Natural killer cell (primary cell): ENCODE data around the gene USH2A. TPM values are rescaled to one million over a fixed set of nuclear protein-coding genes. Genes with fewer than 3 reads are reported as not detected.

Source experiments
- ATAC-seq, 3 donors: fragments of 150-1000 bp in 2 of 3; fragments of 200-7000 bp in 1 of 3; cut with Tn5 transposase; 1 replicate in 1 of 3; 2 replicates in 2 of 3; pipeline ENCODE4 v1.10.0; 2021; ENCODE audit warnings: mild to moderate bottlenecking in 2 of 3, moderate library complexity in 2 of 3
- DNase-seq, 2 donors: peaks; one replicate each; pipeline versions ENCODE4 v3.0.0 to v3.0.0-alpha.2; 2013 to 2021; ENCODE audit warnings: mixed read lengths in 1 of 2
- H3K27ac ChIP-seq: one replicate; pipeline ENCODE4 v1.5.1; 2013; ENCODE audit warnings: mild to moderate bottlenecking, low read length
- H3K27me3 ChIP-seq: one replicate; pipeline ENCODE4 v1.6.1; 2013; ENCODE audit warnings: low read length; ENCODE audit not compliant: control insufficient read depth, insufficient read depth
- H3K36me3 ChIP-seq: one replicate; pipeline ENCODE4 v1.6.1; 2013; ENCODE audit warnings: low read length; ENCODE audit not compliant: control insufficient read depth, insufficient read depth
- H3K4me1 ChIP-seq: one replicate; pipeline ENCODE4 v1.6.1; 2013; ENCODE audit warnings: low read length; ENCODE audit not compliant: control insufficient read depth, insufficient read depth
- H3K4me3 ChIP-seq: one replicate; pipeline ENCODE4 v1.5.1; 2013; ENCODE audit warnings: low read length
- H3K9me3 ChIP-seq: one replicate; pipeline ENCODE4 v1.6.1; 2013; ENCODE audit warnings: low read length; ENCODE audit not compliant: control insufficient read depth, insufficient read depth
- H3K27ac Mint-ChIP-seq, 2 donors: one replicate each; pipeline ENCODE4 v1.8.0; 2022; ENCODE audit warnings: mild to moderate bottlenecking in 2 of 2, mixed read lengths in 2 of 2, moderate library complexity in 1 of 2
- H3K27me3 Mint-ChIP-seq, 2 donors: one replicate each; pipeline ENCODE4 v1.8.0; 2022; ENCODE audit warnings: low read depth in 2 of 2, mixed read lengths in 2 of 2
- H3K36me3 Mint-ChIP-seq: one replicate; pipeline ENCODE4 v1.8.0; 2022; ENCODE audit warnings: mixed read lengths
- H3K4me1 Mint-ChIP-seq, 2 donors: one replicate each; pipeline ENCODE4 v1.8.0; 2022; ENCODE audit warnings: mixed read lengths in 2 of 2
- H3K4me3 Mint-ChIP-seq: one replicate; pipeline ENCODE4 v1.8.0; 2022; ENCODE audit warnings: mild to moderate bottlenecking, moderate library complexity, mixed read lengths
- H3K9me3 Mint-ChIP-seq, 2 donors: one replicate each; pipeline ENCODE4 v1.8.0; 2022; ENCODE audit warnings: mixed read lengths in 2 of 2
- WGBS: methylation state at CpG from one replicate; pipeline ENCODE4 v1.1.7; 2013; ENCODE audit warnings: missing lambda C conversion rate; ENCODE audit not compliant: insufficient coverage; 5-methylcytosine and 5-hydroxymethylcytosine counted together
- intact Hi-C: fragments of 100-400 bp; cut with micrococcal nuclease; formaldehyde crosslinking; loops from one replicate; pipeline ENCODE4 v1.14.2; 2022
- total RNA-seq, 4 donors: library from RNA; stranded (reverse); fragments of 120-200 nt in 1 of 4; gene quantifications; one replicate each; pipeline versions ENCODE4 v1.2.3 to v1.2.4, GENCODE V29; 2013 to 2022
- TF ChIP-seq, protein P1 (sequence below): fragments of 200-600 bp; IDR thresholded peaks from one replicate; pipeline ENCODE4 v1.8.0; 2022; ENCODE audit warnings: antibody characterized with exemption

The USH2A gene
- total RNA-seq, 3 donors from 2014 or later (not counting 1 experiment from before 2014, with no cell fraction given), result not detected

DNA sequence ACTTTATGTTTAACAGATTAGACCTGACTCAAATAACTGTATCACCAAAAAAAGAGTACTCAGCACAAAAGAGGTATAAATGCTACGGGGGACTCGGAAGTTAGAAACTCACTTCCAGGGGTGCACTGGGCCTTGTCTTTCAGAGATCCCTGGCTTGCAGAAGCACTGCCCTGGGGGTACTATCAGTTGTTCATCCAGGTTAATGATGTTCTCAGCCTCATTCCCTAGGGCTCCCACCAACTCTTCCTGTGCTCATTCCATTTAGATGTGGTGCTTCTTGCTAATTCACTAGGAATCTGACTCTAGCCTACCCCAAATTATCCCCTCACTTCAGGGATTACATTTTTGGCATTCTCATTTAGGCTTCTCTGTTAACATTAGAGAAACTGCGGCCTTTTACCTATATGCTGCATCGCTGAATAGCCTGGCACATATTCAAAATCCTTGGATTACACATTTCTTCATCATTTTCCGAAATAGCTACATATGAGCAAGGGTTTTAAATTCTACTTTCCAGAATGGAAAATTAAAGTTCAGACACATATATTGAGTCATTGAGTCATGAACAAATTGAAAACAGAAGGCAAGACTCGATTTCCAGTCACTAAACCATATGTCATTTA, 517.6 kb downstream of the USH2A start:
- DNase-seq, result no peak
- Histone ChIP-seq H3K4me1 (no peaks in the 10 kb centered on the region), H3K27me3 (no peaks in the 10 kb centered on the region), H3K27ac (no peak overlapping the region), H3K4me3 (no peak overlapping the region), H3K9me3 (no peaks in the 10 kb centered on the region), H3K36me3 (no peaks in the 10 kb centered on the region)
- Mint-ChIP-seq H3K4me3 (no peak overlapping the region), H3K27ac (no peak overlapping the region), H3K9me3 (peaks cover 19 to 25% of the 10 kb centered on the region in 2 donors), H3K27me3 (no peaks in the 10 kb centered on the region), H3K4me1 (no peaks in the 10 kb centered on the region), H3K36me3 (no peaks in the 10 kb centered on the region)
- 91% methylated on average over 5 of the region's 6 CpGs for WGBS
- intact Hi-C loops, result no loop called here
- ATAC-seq, result no peak
- TF ChIP-seq, protein P1, sequence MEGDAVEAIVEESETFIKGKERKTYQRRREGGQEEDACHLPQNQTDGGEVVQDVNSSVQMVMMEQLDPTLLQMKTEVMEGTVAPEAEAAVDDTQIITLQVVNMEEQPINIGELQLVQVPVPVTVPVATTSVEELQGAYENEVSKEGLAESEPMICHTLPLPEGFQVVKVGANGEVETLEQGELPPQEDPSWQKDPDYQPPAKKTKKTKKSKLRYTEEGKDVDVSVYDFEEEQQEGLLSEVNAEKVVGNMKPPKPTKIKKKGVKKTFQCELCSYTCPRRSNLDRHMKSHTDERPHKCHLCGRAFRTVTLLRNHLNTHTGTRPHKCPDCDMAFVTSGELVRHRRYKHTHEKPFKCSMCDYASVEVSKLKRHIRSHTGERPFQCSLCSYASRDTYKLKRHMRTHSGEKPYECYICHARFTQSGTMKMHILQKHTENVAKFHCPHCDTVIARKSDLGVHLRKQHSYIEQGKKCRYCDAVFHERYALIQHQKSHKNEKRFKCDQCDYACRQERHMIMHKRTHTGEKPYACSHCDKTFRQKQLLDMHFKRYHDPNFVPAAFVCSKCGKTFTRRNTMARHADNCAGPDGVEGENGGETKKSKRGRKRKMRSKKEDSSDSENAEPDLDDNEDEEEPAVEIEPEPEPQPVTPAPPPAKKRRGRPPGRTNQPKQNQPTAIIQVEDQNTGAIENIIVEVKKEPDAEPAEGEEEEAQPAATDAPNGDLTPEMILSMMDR, result no peak

DNA sequence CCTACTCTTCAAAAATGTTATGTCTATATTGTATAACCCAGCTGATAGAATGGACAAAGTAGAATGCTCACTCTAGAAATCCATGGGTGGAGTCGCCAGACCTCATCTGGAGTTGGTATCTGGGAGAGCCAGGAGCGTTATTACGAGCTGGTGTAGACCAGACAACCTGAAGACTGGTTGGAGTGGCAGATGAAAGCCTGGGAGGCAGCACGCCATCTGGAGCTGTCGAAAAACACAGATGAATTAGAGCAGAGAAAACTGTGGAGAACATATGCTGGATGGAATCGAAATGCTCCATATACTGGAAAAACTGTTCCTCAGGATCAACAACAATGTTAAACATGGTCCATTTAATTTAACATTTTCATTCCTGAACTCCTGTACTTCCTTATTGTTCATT, 522.6 kb downstream of the USH2A start:
- no peaks in the 10 kb centered on the region for H3K36me3 ChIP-seq
- H3K27me3 ChIP-seq, result no peaks in the 10 kb centered on the region
- H3K9me3 ChIP-seq, result no peaks in the 10 kb centered on the region
- H3K9me3 Mint-ChIP-seq, result peaks cover 13 to 19% of the 10 kb centered on the region in 2 donors
- DNase-seq, result no peak
- WGBS, result 84% methylated on average over 6 of the region's 6 CpGs
- no peaks in the 10 kb centered on the region for H3K4me1 Mint-ChIP-seq
- H3K4me3 ChIP-seq, result no peak overlapping the region
- no peak overlapping the region for H3K27ac Mint-ChIP-seq
- intact Hi-C loops, result no loop called here
- no peaks in the 10 kb centered on the region for H3K27me3 Mint-ChIP-seq
- H3K4me3 Mint-ChIP-seq, result no peak overlapping the region
- ATAC-seq, result no peak
- no peaks in the 10 kb centered on the region for H3K36me3 Mint-ChIP-seq
- H3K4me1 ChIP-seq, result no peaks in the 10 kb centered on the region
- no peak overlapping the region for H3K27ac ChIP-seq
- TF ChIP-seq, protein P1, result no peak

DNA sequence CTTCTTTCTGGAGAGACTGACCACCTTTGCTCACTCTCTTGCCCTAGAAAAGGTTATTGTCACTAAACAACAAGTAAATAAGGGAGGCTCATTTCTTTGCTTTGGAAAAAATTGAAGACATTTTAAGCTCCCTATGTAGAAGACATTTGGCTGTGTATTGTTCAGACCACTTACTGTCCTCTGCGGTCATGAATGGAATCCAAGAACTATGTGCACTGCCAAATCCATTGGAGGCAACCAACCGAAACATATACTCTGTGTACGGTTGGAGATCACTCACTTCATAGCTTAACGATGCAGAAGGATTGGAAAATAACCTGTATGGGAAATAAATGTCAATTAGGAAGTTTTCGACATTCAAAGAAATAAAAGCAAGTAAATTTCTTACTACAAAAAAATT, 523.3 kb downstream of the USH2A start:
- DNase-seq (no peak), ATAC-seq (no peak)
- no peaks in the 10 kb centered on the region for H3K4me1 Mint-ChIP-seq
- no peaks in the 10 kb centered on the region for H3K36me3 Mint-ChIP-seq
- no peak overlapping the region for H3K4me3 Mint-ChIP-seq
- no peak overlapping the region for H3K27ac Mint-ChIP-seq
- H3K4me1 ChIP-seq, result no peaks in the 10 kb centered on the region
- TF ChIP-seq, protein P1, result no peak
- H3K4me3 ChIP-seq, result no peak overlapping the region
- 90% methylated on average over 3 of the region's 5 CpGs for WGBS
- H3K27me3 ChIP-seq, result no peaks in the 10 kb centered on the region
- no peaks in the 10 kb centered on the region for H3K36me3 ChIP-seq
- H3K9me3 ChIP-seq, result no peaks in the 10 kb centered on the region
- no peak overlapping the region for H3K27ac ChIP-seq
- no peaks in the 10 kb centered on the region for H3K27me3 Mint-ChIP-seq
- intact Hi-C loops, result no loop called here
- peaks cover 17 to 19% of the 10 kb centered on the region in 2 donors for H3K9me3 Mint-ChIP-seq

DNA sequence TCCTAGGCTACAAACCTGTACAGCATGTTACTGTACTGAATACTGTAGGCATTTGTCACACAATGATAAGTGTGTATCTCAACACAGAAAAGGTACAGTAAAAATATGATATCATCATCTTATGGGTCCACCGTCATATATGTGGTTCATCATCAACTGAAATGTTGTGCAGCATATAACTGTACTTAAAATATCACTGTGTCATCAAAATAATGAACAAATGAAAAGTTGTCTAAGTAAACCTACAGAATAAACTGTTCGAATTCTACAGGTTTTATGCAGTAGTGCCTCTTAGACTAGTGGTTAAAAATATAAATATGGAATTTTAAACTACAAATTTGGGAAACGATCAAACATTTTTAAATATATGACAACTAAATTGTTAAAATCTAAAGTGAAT, 527.4 kb downstream of the USH2A start:
- Mint-ChIP-seq H3K27me3 (no peaks in the 10 kb centered on the region), H3K4me3 (no peak overlapping the region), H3K27ac (no peak overlapping the region), H3K9me3 (peaks cover 5 to 7% of the 10 kb centered on the region in 2 donors), H3K36me3 (no peaks in the 10 kb centered on the region), H3K4me1 (no peaks in the 10 kb centered on the region)
- no peaks in the 10 kb centered on the region for H3K9me3 ChIP-seq
- intact Hi-C loops, result no loop called here
- DNase-seq, result no peak
- no peak for ATAC-seq
- no peak overlapping the region for H3K27ac ChIP-seq
- no peaks in the 10 kb centered on the region for H3K27me3 ChIP-seq
- WGBS, result no CpG with 5 or more reads among the region's 3 CpGs
- TF ChIP-seq, protein P1, result no peak
- no peaks in the 10 kb centered on the region for H3K36me3 ChIP-seq
- H3K4me3 ChIP-seq, result no peak overlapping the region
- H3K4me1 ChIP-seq, result no peaks in the 10 kb centered on the region
